ENCODE results near the gene OBP2B. TPM values are rescaled to one million over a fixed set of nuclear protein-coding genes. Genes with fewer than 3 reads are reported as not detected.

The OBP2B gene
- total RNA-seq, 1 experiment from 2014 or later = not detected

GRCh38 chr9:133204335-133204992, 4.6 kb downstream of the OBP2B start:
- no TSS peak for BruUV-seq (replicated peaks)
- no peak overlapping the region for H3K27ac Mint-ChIP-seq (ENCODE audit: low read depth, unreplicated experiment)
- H3K9me3 Mint-ChIP-seq (ENCODE audit: unreplicated experiment) = no peaks in the 10 kb centered on the region
- ChIA-PET CTCF (interaction anchor here (1.2 kb wide), 1 partner anchor 22 kb away, joined by 4 read pairs; no protein-coding TSS in a partner anchor), POLR2A (no interaction called here)
- peaks cover 6% of the 10 kb centered on the region for H3K36me3 Mint-ChIP-seq (ENCODE audit: insufficient read depth, unreplicated experiment)
- TF ChIP-seq CTCF (IDR thresholded peaks at IDR 0.05; ENCODE audit: unreplicated experiment) = no peak
- DNase-seq (ENCODE audit: unreplicated experiment) = no peak
- H3K4me3 Mint-ChIP-seq (ENCODE audit: unreplicated experiment) = no peak overlapping the region
- H3K27me3 Mint-ChIP-seq (ENCODE audit: insufficient read depth, unreplicated experiment) = peaks cover 6% of the 10 kb centered on the region
- intact Hi-C loops (cut with micrococcal nuclease) = no loop called here
- H3K4me1 Mint-ChIP-seq (ENCODE audit: insufficient read depth, unreplicated experiment) = no peaks in the 10 kb centered on the region

DNA sequence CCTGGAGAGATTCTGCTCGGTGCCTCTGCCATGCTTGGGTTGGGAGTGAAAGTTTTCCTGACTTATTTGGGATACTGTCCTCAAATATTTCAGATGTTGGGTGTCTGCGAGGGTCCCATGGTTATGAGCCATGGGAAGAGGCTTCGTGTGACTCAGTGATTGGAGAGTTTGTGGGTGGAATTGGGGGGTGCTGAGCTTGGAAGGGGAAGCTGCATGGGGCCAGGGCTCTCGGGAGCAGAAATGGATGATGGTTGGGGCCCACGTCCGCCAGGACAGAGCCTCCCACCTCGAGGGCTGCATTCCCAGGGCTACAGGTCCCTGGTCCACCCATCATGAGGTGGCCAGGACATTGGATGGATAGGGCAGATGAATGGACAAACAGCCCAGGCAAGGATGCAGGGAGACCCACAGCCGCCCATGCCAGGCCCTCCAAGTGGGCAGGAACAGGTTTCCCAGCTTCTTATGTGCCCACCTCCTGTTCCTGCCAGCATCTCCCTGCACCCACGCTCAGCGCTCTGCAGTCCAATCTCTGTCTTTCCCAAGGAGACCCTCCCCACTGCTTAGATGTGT, 5.5 kb downstream of the OBP2B start:
- peaks cover 9% of the 10 kb centered on the region for H3K27me3 Mint-ChIP-seq (ENCODE audit: insufficient read depth, unreplicated experiment)
- intact Hi-C loops (cut with micrococcal nuclease) = no loop called here
- H3K9me3 Mint-ChIP-seq (ENCODE audit: unreplicated experiment) = no peaks in the 10 kb centered on the region
- ChIA-PET POLR2A (no interaction called here), CTCF (no interaction called here)
- DNase-seq (ENCODE audit: unreplicated experiment) = no peak
- H3K27ac Mint-ChIP-seq (ENCODE audit: low read depth, unreplicated experiment) = no peak overlapping the region
- H3K4me1 Mint-ChIP-seq (ENCODE audit: insufficient read depth, unreplicated experiment) = no peaks in the 10 kb centered on the region
- no peak for TF ChIP-seq CTCF (IDR thresholded peaks at IDR 0.05; ENCODE audit: unreplicated experiment)
- BruUV-seq (replicated peaks) = no TSS peak
- H3K36me3 Mint-ChIP-seq (ENCODE audit: insufficient read depth, unreplicated experiment) = peaks cover 6% of the 10 kb centered on the region
- H3K4me3 Mint-ChIP-seq (ENCODE audit: unreplicated experiment) = no peak overlapping the region

- no peak for TF ChIP-seq CTCF (IDR thresholded peaks at IDR 0.05; ENCODE audit: unreplicated experiment)
- intact Hi-C loops (cut with micrococcal nuclease) = no loop called here
- BruUV-seq (replicated peaks) = no TSS peak
- Mint-ChIP-seq H3K27ac (ENCODE audit: low read depth, unreplicated experiment) (no peak overlapping the region), H3K27me3 (ENCODE audit: insufficient read depth, unreplicated experiment) (peaks cover 9% of the 10 kb centered on the region), H3K36me3 (ENCODE audit: insufficient read depth, unreplicated experiment) (peaks cover 6% of the 10 kb centered on the region), H3K9me3 (ENCODE audit: unreplicated experiment) (no peaks in the 10 kb centered on the region), H3K4me3 (ENCODE audit: unreplicated experiment) (no peak overlapping the region), H3K4me1 (ENCODE audit: insufficient read depth, unreplicated experiment) (no peaks in the 10 kb centered on the region)
- CTCF ChIA-PET = interaction anchor here (0.7 to 1.2 kb wide), 3 partner anchors 17 to 127 kb away, joined by 3 read pairs; no protein-coding TSS in a partner anchor
- DNase-seq (ENCODE audit: unreplicated experiment) = no peak
- POLR2A ChIA-PET = interaction anchor here (0.6 kb wide), 1 partner anchor 24 kb away, joined by 3 read pairs; no protein-coding TSS in a partner anchor
Measured at GRCh38 chr9:133202688-133203453, 6.2 kb downstream of the OBP2B start.

GRCh38 chr9:133202145-133202513, 6.9 kb downstream of the OBP2B start:
- Mint-ChIP-seq H3K27me3 (ENCODE audit: insufficient read depth, unreplicated experiment) (peaks cover 9% of the 10 kb centered on the region), H3K4me3 (ENCODE audit: unreplicated experiment) (no peak overlapping the region), H3K4me1 (ENCODE audit: insufficient read depth, unreplicated experiment) (no peaks in the 10 kb centered on the region), H3K9me3 (ENCODE audit: unreplicated experiment) (no peaks in the 10 kb centered on the region), H3K27ac (ENCODE audit: low read depth, unreplicated experiment) (no peak overlapping the region), H3K36me3 (ENCODE audit: insufficient read depth, unreplicated experiment) (peaks cover 6% of the 10 kb centered on the region)
- DNase-seq (ENCODE audit: unreplicated experiment) = no peak
- no TSS peak for BruUV-seq (replicated peaks)
- intact Hi-C loops (cut with micrococcal nuclease) = no loop called here
- ChIA-PET CTCF (interaction anchor here (0.7 to 1.2 kb wide), 3 partner anchors 17 to 128 kb away, joined by 3 read pairs; no protein-coding TSS in a partner anchor), POLR2A (interaction anchor here (0.6 kb wide), 2 partner anchors 25 to 77 kb away, joined by 3 to 4 read pairs; no protein-coding TSS in a partner anchor)
- no peak for TF ChIP-seq CTCF (IDR thresholded peaks at IDR 0.05; ENCODE audit: unreplicated experiment)

All from MCF 10A (cell line).